HG02759 (cell line): ENCODE data around the gene EXOC3L4.

Experiments used
- ATAC-seq: cut with Tn5 transposase; IDR thresholded peaks from one replicate; pipeline ENCODE4 v1.9.1; 2021; ENCODE audit warnings: mild to moderate bottlenecking, moderate library complexity; ENCODE audit not compliant: unreplicated experiment

EXOC3L4 gene

GRCh38 chr14:103070263-103070885 is 24.2 kb upstream of the EXOC3L4 start:
- ATAC-seq: no peak

GRCh38 chr14:103070971-103071542 is 23.5 kb upstream of the EXOC3L4 start:
- no peak for ATAC-seq

GRCh38 chr14:103071544-103072251 is 22.8 kb upstream of the EXOC3L4 start:
- no peak for ATAC-seq

- no peak for ATAC-seq
Observed at GRCh38 chr14:103072595-103073366, 21.7 kb upstream of the EXOC3L4 start.

- no peak for ATAC-seq
Observed at GRCh38 chr14:103073367-103073875, 21.1 kb upstream of the EXOC3L4 start.

GRCh38 chr14:103073876-103074728 is 20.4 kb upstream of the EXOC3L4 start:
- no peak for ATAC-seq

- ATAC-seq: no peak
Observed at GRCh38 chr14:103074729-103075367, 19.7 kb upstream of the EXOC3L4 start.

- no peak for ATAC-seq
Observed at GRCh38 chr14:103078420-103078749, 16.1 kb upstream of the EXOC3L4 start.

GRCh38 chr14:103078860-103079587 is 15.5 kb upstream of the EXOC3L4 start:
- no peak for ATAC-seq

GRCh38 chr14:103081951-103082350 is 12.6 kb upstream of the EXOC3L4 start:
- ATAC-seq: no peak

GRCh38 chr14:103084021-103084919 is 10.3 kb upstream of the EXOC3L4 start, which contains the start of gene LBHD2:
TSS of gene LBHD2 (plus strand) at chr14:103084210. CDS start at chr14:103086013, 1,803 bp downstream.
- ATAC-seq: no peak

- ATAC-seq: no peak
Observed at GRCh38 chr14:103085106-103086091, 9.1 kb upstream of the EXOC3L4 start.

- ATAC-seq: no peak
Observed at GRCh38 chr14:103086771-103087342, 7.7 kb upstream of the EXOC3L4 start.

GRCh38 chr14:103087343-103087835 is 7.1 kb upstream of the EXOC3L4 start:
- no peak for ATAC-seq

GRCh38 chr14:103088921-103089320 is 5.6 kb upstream of the EXOC3L4 start:
- ATAC-seq: no peak
